ENCODE measurements around the gene LAD1. TPM values are rescaled to one million over a fixed set of nuclear protein-coding genes. Genes with fewer than 3 reads are reported as not detected.

Gene LAD1
- total RNA-seq, 1 experiment from 2014 or later: 1.2 TPM

DNA sequence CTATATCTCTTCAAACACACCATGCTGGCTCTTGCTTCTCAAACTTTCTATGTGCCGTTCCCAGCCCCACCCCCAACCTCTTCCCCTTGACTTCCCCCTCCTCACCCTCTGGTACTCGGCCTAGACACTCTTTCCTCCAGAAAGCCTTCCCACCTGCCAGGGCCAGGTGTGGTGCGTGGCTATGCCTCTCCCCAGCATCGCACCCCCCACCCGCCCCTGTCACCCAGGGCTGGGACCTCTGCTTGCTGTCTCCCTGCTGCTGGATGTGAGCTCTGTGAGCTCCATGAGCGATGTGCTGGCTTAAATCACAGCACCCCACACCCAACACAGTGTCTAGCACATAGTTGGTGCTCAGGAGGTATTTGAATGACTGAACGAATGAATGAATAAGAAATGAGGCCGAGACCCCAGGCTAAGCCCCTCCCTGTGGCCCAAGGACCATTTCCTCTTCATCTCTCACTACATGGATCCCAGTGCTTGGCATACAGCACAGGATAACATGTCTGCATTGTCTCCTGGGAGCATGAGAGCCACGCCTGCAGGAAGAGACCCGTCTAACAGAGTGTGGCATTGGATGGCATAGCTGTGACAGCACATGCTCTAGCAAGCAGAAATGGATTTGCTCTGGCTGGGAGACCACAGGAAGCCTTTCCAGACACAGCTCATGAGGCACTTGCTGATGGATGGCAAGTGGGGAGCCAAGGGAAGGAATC lies 41.3 kb downstream of the LAD1 start:
- Histone ChIP-seq H4K20me1 (ENCODE audit: insufficient read depth, low read depth, low read length) (no peaks in the 10 kb centered on the region), H3K27me3 (ENCODE audit: low read length) (no peaks in the 10 kb centered on the region), H3K79me2 (ENCODE audit: low read length) (no peaks in the 10 kb centered on the region), H3K4me3 (ENCODE audit: low read length) (no peak overlapping the region), H3K36me3 (ENCODE audit: insufficient read depth, low read length) (no peaks in the 10 kb centered on the region), H3K4me2 (ENCODE audit: low read depth, low read length, poor library complexity, severe bottlenecking) (no peak overlapping the region), H3K4me1 (ENCODE audit: low read length) (peaks cover 6% of the 10 kb centered on the region), H3K27ac (ENCODE audit: low read length) (no peak overlapping the region), H3K9me3 (ENCODE audit: low read length) (no peaks in the 10 kb centered on the region), H2AFZ (ENCODE audit: low read length) (no peak overlapping the region), H3K9ac (ENCODE audit: low read length) (no peak overlapping the region), H3K9me2 (replicated peaks; ENCODE audit: insufficient read depth, low read length) (no peaks in the 10 kb centered on the region)
- no peak for DNase-seq

DNA sequence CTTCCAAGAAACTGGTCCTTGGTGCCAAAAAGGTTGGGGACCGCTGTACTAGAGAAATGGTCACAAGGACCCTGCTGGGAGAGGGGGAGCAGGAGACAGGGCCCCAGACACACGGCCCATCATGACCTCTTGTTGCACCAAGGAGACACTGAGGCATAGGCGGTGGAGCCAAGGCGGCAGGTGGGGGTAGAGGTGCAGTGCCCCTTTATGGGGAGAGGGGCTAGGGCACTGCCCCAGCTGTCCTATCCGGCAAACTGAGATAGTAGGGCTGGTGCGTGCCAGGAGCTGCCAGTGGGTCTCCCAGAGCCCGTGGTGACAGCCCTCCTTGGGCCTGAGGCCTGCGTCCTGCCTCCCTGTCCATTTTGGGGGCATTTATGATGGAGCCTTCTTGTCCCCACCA lies 41.9 kb downstream of the LAD1 start:
- Histone ChIP-seq H3K79me2 (ENCODE audit: low read length) (no peaks in the 10 kb centered on the region), H3K4me3 (ENCODE audit: low read length) (no peak overlapping the region), H3K4me1 (ENCODE audit: low read length) (peaks cover 5% of the 10 kb centered on the region), H2AFZ (ENCODE audit: low read length) (no peak overlapping the region), H3K9me3 (ENCODE audit: low read length) (no peaks in the 10 kb centered on the region), H3K9ac (ENCODE audit: low read length) (no peak overlapping the region), H3K9me2 (replicated peaks; ENCODE audit: insufficient read depth, low read length) (no peaks in the 10 kb centered on the region), H3K27me3 (ENCODE audit: low read length) (no peaks in the 10 kb centered on the region), H3K4me2 (ENCODE audit: low read depth, low read length, poor library complexity, severe bottlenecking) (no peak overlapping the region), H3K36me3 (ENCODE audit: insufficient read depth, low read length) (no peaks in the 10 kb centered on the region), H3K27ac (ENCODE audit: low read length) (no peak overlapping the region), H4K20me1 (ENCODE audit: insufficient read depth, low read depth, low read length) (no peaks in the 10 kb centered on the region)
- DNase-seq: no peak

DNA sequence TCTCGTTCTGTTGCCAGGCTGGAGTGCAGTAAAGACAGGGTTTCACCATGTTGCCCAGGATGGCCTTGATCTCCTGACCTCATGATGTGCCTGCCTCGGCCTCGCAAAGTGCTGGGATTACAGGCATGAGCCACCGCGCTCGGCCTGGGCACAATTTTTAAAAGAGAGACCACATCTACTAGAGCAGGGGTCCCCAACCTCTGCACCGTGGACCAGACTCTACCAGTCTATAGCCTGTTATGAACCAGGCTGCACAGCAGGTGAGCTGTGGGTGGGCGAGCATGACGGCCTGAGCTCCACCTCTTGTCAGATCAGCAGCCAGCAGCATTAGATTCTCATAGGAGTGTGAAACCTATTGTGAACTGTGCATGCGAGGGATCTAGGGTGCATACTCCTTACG lies 42.4 kb downstream of the LAD1 start:
- Histone ChIP-seq H3K27ac (ENCODE audit: low read length) (no peak overlapping the region), H3K4me2 (ENCODE audit: low read depth, low read length, poor library complexity, severe bottlenecking) (no peak overlapping the region), H3K9me2 (replicated peaks; ENCODE audit: insufficient read depth, low read length) (no peaks in the 10 kb centered on the region), H3K9ac (ENCODE audit: low read length) (no peak overlapping the region), H4K20me1 (ENCODE audit: insufficient read depth, low read depth, low read length) (no peaks in the 10 kb centered on the region), H3K4me1 (ENCODE audit: low read length) (peaks cover under 1% of the 10 kb centered on the region), H3K36me3 (ENCODE audit: insufficient read depth, low read length) (no peaks in the 10 kb centered on the region), H3K79me2 (ENCODE audit: low read length) (no peaks in the 10 kb centered on the region), H3K4me3 (ENCODE audit: low read length) (no peak overlapping the region), H3K9me3 (ENCODE audit: low read length) (no peaks in the 10 kb centered on the region), H2AFZ (ENCODE audit: low read length) (no peak overlapping the region), H3K27me3 (ENCODE audit: low read length) (no peaks in the 10 kb centered on the region)
- DNase-seq: no peak

DNA sequence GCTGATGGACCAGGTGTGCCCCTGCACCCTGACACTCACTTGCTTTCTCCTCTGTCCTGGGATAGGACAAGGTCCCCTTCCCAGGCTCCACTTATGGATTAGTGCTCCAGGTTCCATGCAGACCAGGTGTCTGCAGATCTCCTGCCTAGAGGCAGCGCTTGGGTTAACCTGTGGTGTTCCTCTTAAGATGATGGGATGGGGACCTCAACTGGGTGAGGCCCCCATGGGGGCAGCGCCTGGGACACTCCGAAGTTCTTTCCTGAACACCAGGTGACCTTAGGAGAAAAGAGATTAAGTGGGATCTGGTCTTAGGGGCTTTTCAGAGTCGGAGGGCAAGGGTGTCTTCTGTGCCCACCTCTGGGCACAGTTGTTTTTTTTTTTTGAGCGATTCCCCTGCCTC lies 42.9 kb downstream of the LAD1 start:
- no peak overlapping the region for H3K4me2 ChIP-seq (ENCODE audit: low read depth, low read length, poor library complexity, severe bottlenecking)
- H3K4me3 ChIP-seq (ENCODE audit: low read length): no peak overlapping the region
- H3K9ac ChIP-seq (ENCODE audit: low read length): no peak overlapping the region
- no peaks in the 10 kb centered on the region for H3K9me2 ChIP-seq (replicated peaks; ENCODE audit: insufficient read depth, low read length)
- no peak overlapping the region for H2AFZ ChIP-seq (ENCODE audit: low read length)
- H3K9me3 ChIP-seq (ENCODE audit: low read length): no peaks in the 10 kb centered on the region
- H3K27me3 ChIP-seq (ENCODE audit: low read length): no peaks in the 10 kb centered on the region
- no peaks in the 10 kb centered on the region for H4K20me1 ChIP-seq (ENCODE audit: insufficient read depth, low read depth, low read length)
- H3K79me2 ChIP-seq (ENCODE audit: low read length): no peaks in the 10 kb centered on the region
- no peak overlapping the region for H3K27ac ChIP-seq (ENCODE audit: low read length)
- no peak for DNase-seq
- H3K4me1 ChIP-seq (ENCODE audit: low read length): no peaks in the 10 kb centered on the region
- H3K36me3 ChIP-seq (ENCODE audit: insufficient read depth, low read length): no peaks in the 10 kb centered on the region

DNA sequence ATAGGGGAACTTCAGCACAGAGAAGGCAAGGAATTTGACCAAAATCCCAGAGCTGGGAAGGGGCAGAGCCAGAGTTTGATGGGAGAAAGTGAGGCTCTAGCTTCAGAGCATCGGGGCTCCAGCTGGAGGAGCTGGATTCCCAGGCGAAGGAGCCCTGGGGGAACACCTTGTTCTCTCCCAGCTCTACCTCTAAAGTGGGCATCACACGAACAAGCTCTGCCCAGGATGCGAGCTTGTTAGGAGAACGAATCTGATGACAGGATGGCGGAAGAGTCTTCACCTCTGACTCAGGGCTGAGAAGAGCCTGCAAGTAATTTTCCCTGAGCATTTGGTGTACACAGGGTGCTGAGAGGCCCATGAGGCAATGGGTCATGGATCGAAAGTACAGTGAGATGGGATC lies 43.7 kb downstream of the LAD1 start:
- H3K9ac ChIP-seq (ENCODE audit: low read length): no peak overlapping the region
- H3K27ac ChIP-seq (ENCODE audit: low read length): no peak overlapping the region
- H3K36me3 ChIP-seq (ENCODE audit: insufficient read depth, low read length): no peaks in the 10 kb centered on the region
- no peaks in the 10 kb centered on the region for H3K4me1 ChIP-seq (ENCODE audit: low read length)
- no peaks in the 10 kb centered on the region for H3K9me3 ChIP-seq (ENCODE audit: low read length)
- no peak for DNase-seq
- H3K4me3 ChIP-seq (ENCODE audit: low read length): no peak overlapping the region
- no peaks in the 10 kb centered on the region for H3K9me2 ChIP-seq (replicated peaks; ENCODE audit: insufficient read depth, low read length)
- H2AFZ ChIP-seq (ENCODE audit: low read length): no peak overlapping the region
- H3K27me3 ChIP-seq (ENCODE audit: low read length): no peaks in the 10 kb centered on the region
- no peaks in the 10 kb centered on the region for H4K20me1 ChIP-seq (ENCODE audit: insufficient read depth, low read depth, low read length)
- H3K4me2 ChIP-seq (ENCODE audit: low read depth, low read length, poor library complexity, severe bottlenecking): no peak overlapping the region
- no peaks in the 10 kb centered on the region for H3K79me2 ChIP-seq (ENCODE audit: low read length)

DNA sequence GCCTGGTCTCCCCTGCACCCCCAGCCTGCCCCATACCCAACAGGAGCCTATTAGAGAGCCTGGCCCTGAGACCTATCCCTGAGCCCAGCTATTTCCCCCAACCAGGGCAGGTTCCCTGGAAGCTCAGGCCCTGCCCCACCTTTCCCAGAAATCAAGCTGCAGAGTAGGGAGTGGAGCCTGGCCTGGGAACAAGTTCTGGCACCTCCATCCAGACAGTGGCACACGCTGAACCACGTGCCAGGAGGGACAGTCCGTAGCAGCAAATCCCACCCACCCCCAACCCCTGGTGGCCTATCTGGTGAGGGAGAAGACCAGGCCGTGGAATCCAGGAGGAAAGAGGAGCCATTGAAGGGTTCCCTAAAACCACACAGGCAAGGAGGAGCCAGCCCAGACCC lies 44.2 kb downstream of the LAD1 start:
- H3K9me3 ChIP-seq (ENCODE audit: low read length): no peaks in the 10 kb centered on the region
- no peak overlapping the region for H2AFZ ChIP-seq (ENCODE audit: low read length)
- no peaks in the 10 kb centered on the region for H3K79me2 ChIP-seq (ENCODE audit: low read length)
- H3K27me3 ChIP-seq (ENCODE audit: low read length): no peaks in the 10 kb centered on the region
- no peak overlapping the region for H3K9ac ChIP-seq (ENCODE audit: low read length)
- H4K20me1 ChIP-seq (ENCODE audit: insufficient read depth, low read depth, low read length): no peaks in the 10 kb centered on the region
- H3K4me1 ChIP-seq (ENCODE audit: low read length): no peaks in the 10 kb centered on the region
- no peaks in the 10 kb centered on the region for H3K36me3 ChIP-seq (ENCODE audit: insufficient read depth, low read length)
- H3K9me2 ChIP-seq (replicated peaks; ENCODE audit: insufficient read depth, low read length): no peaks in the 10 kb centered on the region
- no peak overlapping the region for H3K27ac ChIP-seq (ENCODE audit: low read length)
- H3K4me3 ChIP-seq (ENCODE audit: low read length): no peak overlapping the region
- H3K4me2 ChIP-seq (ENCODE audit: low read depth, low read length, poor library complexity, severe bottlenecking): no peak overlapping the region
- DNase-seq: no peak

DNA sequence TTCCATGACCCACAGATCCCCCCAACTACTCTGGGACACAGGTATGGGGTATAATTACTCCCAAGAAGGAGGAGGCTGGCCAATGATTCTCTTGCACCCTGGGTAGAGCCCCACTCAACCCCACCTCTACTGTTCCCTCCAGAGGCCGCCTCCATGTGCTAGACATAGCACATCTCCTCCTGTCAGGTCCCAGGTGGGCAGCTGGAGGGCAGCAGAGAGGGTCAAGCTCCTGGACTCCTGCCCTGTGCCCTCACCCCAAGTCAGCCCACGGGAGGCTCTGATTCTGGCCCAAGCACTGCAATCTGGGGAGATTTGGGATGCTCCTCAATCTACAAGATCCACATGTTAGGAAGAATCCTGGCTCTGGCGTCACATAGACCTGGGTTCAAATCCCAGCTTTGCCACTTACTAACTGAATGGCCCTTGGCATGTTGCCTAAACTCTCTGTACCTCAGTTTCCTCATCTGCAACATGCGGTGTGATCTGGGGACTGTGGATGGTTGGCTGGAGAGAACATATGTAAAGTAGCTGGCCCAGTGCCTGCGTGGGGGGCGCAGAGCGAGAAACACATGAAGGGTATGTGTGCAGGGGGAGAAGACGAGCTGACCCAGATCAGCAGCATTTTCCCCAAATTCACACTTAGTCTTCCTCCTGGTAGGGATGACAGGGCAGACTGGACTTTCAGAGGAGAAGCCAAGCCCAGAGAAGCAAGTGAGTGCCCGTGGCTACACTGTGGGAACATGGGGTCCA lies 44.8 kb downstream of the LAD1 start:
- no peaks in the 10 kb centered on the region for H3K27me3 ChIP-seq (ENCODE audit: low read length)
- H3K27ac ChIP-seq (ENCODE audit: low read length): no peak overlapping the region
- DNase-seq: no peak
- no peaks in the 10 kb centered on the region for H3K36me3 ChIP-seq (ENCODE audit: insufficient read depth, low read length)
- H3K4me2 ChIP-seq (ENCODE audit: low read depth, low read length, poor library complexity, severe bottlenecking): no peak overlapping the region
- no peaks in the 10 kb centered on the region for H3K4me1 ChIP-seq (ENCODE audit: low read length)
- H2AFZ ChIP-seq (ENCODE audit: low read length): no peak overlapping the region
- no peaks in the 10 kb centered on the region for H3K9me2 ChIP-seq (replicated peaks; ENCODE audit: insufficient read depth, low read length)
- H4K20me1 ChIP-seq (ENCODE audit: insufficient read depth, low read depth, low read length): no peaks in the 10 kb centered on the region
- no peak overlapping the region for H3K4me3 ChIP-seq (ENCODE audit: low read length)
- H3K9me3 ChIP-seq (ENCODE audit: low read length): no peaks in the 10 kb centered on the region
- H3K79me2 ChIP-seq (ENCODE audit: low read length): no peaks in the 10 kb centered on the region
- H3K9ac ChIP-seq (ENCODE audit: low read length): no peak overlapping the region

DNA sequence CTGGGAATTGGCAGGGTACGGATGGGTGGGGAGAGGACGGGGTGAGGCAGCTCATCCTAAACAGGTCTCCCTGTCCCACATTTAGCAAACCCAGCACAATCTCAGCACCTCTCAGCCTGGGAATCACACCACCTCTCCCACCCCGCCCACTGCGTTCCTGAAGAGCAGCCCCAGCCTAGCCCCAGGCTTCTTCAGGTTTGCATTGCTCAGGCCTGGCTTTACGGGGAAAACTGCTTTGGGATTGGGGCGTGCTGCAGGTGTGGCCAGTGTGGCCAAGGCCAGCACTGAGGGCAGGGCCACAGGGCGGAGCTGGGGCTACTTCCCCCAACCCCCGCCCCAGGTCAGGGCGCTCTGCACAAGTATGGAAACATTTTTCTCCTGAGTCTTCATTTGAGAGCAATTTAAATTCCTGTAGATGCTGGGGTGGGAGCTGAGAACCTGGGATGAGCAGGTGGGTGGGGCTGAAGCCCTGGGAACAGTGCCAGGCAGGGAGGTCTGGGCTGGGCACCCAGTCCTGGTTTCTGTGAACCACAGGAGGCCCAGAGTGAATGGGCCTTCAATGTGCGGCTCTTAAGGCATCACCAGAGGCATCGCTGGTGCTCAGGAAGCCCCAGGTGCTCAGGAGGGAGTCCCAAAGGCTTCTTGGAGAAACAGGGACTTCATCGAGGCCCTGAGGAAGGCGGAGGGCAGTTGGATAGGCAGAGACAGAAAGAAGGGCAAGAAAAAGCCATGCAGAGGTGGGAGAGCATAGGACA lies 45.8 kb downstream of the LAD1 start:
- no peak overlapping the region for H3K9ac ChIP-seq (ENCODE audit: low read length)
- H3K79me2 ChIP-seq (ENCODE audit: low read length): no peaks in the 10 kb centered on the region
- no peak overlapping the region for H3K4me3 ChIP-seq (ENCODE audit: low read length)
- no peak overlapping the region for H3K4me2 ChIP-seq (ENCODE audit: low read depth, low read length, poor library complexity, severe bottlenecking)
- H4K20me1 ChIP-seq (ENCODE audit: insufficient read depth, low read depth, low read length): no peaks in the 10 kb centered on the region
- no peak overlapping the region for H2AFZ ChIP-seq (ENCODE audit: low read length)
- no peaks in the 10 kb centered on the region for H3K36me3 ChIP-seq (ENCODE audit: insufficient read depth, low read length)
- H3K9me2 ChIP-seq (replicated peaks; ENCODE audit: insufficient read depth, low read length): no peaks in the 10 kb centered on the region
- H3K4me1 ChIP-seq (ENCODE audit: low read length): no peaks in the 10 kb centered on the region
- H3K9me3 ChIP-seq (ENCODE audit: low read length): no peaks in the 10 kb centered on the region
- DNase-seq: no peak
- no peak overlapping the region for H3K27ac ChIP-seq (ENCODE audit: low read length)
- no peaks in the 10 kb centered on the region for H3K27me3 ChIP-seq (ENCODE audit: low read length)
